Measurements from ENCODE around the gene EPHA6.

The EPHA6 gene

DNA sequence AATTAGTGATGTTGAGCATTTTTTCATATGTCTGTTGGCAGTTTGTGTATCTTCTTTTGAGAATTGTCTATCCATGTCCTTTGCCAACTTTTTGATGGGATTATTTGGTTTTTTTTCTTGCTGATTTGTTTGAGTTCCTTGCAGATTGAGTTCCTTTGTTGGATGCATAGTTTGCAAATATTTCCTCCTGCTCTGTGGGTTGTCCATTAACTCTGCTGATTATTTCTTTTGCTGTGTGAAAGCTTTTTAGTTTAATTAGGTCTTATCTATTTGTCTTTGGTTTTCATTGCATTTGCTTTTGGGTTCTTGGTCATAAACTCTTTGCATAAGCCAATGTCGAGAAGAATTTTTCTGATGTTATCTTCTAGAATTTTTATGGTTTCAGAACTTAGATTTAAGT lies 414.6 kb downstream of the EPHA6 start:
- no peaks in the 10 kb centered on the region for H3K79me2 ChIP-seq (ENCODE audit: insufficient read depth, low read length)
- no peak overlapping the region for H3K4me3 ChIP-seq (ENCODE audit: low read depth, low read length, poor library complexity, severe bottlenecking)
- no peaks in the 10 kb centered on the region for H3K9me2 ChIP-seq (ENCODE audit: low read depth, low read length)
- H3K4me2 ChIP-seq (ENCODE audit: low read length), result no peak overlapping the region
- H2AFZ ChIP-seq (ENCODE audit: low read length), result no peak overlapping the region
- H3K9me3 ChIP-seq (ENCODE audit: low read length), result no peaks in the 10 kb centered on the region
- H3K9ac ChIP-seq (ENCODE audit: low read length), result no peak overlapping the region
- no peaks in the 10 kb centered on the region for H4K20me1 ChIP-seq (ENCODE audit: insufficient read depth, low read length)
- H3K36me3 ChIP-seq (ENCODE audit: insufficient read depth, low read length), result no peaks in the 10 kb centered on the region
- no peak for TF ChIP-seq CTCF (IDR thresholded peaks at IDR 0.05; ENCODE audit: low read length)
- H3F3A ChIP-seq (ENCODE audit: insufficient read depth, low read length), result no peaks in the 10 kb centered on the region
- no peak overlapping the region for H3K27ac ChIP-seq (ENCODE audit: low read depth, low read length, poor library complexity, severe bottlenecking)
- H3K27me3 ChIP-seq (ENCODE audit: insufficient read depth, low read length), result no peaks in the 10 kb centered on the region
- peaks cover 4% of the 10 kb centered on the region for H3K4me1 ChIP-seq (ENCODE audit: insufficient read depth, low read length, severe bottlenecking)

DNA sequence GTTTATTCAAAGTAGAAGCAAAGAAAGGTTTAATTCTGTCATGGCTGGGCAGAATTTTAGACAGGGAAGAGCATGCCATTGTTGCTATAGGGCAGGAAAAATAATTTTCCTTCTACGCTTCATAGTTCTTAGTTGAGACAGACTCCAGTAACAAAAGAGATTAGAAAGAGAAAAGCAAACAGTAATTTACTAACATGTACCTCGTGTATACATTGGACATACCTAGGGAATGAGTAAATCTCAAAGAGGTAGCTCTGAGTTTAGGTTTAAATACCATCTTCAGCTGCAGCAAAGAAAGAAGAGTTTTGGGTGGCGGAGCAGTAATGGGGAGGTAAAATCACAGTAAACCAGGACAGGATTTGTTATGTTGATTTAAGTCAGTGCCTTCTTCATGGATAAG lies 416.1 kb downstream of the EPHA6 start:
- Histone ChIP-seq H4K20me1 (ENCODE audit: insufficient read depth, low read length) (no peaks in the 10 kb centered on the region), H3K9ac (ENCODE audit: low read length) (no peak overlapping the region), H2AFZ (ENCODE audit: low read length) (no peak overlapping the region), H3K4me1 (ENCODE audit: insufficient read depth, low read length, severe bottlenecking) (peaks cover 4% of the 10 kb centered on the region), H3K4me3 (ENCODE audit: low read depth, low read length, poor library complexity, severe bottlenecking) (no peak overlapping the region), H3F3A (ENCODE audit: insufficient read depth, low read length) (no peaks in the 10 kb centered on the region), H3K79me2 (ENCODE audit: insufficient read depth, low read length) (no peaks in the 10 kb centered on the region), H3K4me2 (ENCODE audit: low read length) (no peak overlapping the region), H3K27me3 (ENCODE audit: insufficient read depth, low read length) (no peaks in the 10 kb centered on the region), H3K9me3 (ENCODE audit: low read length) (no peaks in the 10 kb centered on the region), H3K9me2 (ENCODE audit: low read depth, low read length) (no peaks in the 10 kb centered on the region), H3K36me3 (ENCODE audit: insufficient read depth, low read length) (no peaks in the 10 kb centered on the region), H3K27ac (ENCODE audit: low read depth, low read length, poor library complexity, severe bottlenecking) (no peak overlapping the region)
- TF ChIP-seq EZH2 (IDR thresholded peaks at IDR 0.05; ENCODE audit: borderline replicate concordance, low read length) (no peak), CTCF (IDR thresholded peaks at IDR 0.05; ENCODE audit: low read length) (no peak)

DNA sequence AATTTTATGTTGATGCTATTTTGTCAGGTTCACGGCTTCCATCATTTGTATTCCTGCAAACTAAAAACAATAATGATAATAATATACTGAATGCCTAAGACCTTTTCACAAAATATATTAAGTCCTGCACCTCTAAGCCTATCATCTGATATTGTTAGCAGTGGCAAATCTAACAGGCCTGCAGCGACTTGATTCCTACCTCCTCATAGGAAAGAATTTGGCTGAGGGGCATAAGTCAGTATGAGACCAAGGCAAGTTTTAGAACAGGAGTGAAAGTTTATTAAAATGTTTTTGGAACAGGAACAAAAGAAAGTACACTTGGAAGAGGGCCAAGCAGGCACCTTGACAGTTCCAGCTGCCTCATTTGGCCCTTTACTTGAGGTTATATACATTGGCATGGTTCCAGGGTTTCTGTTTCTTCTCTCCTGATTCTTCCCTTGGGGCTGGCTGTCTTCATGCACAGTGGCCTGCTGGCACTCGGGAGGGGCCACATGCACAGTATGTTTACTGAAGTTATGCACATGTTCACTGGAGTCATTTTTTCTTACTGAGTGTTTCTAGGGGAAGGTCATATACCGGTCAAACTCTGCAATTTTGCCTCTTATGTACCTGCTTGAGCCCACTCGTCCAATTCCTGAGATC lies 418.1 kb downstream of the EPHA6 start:
- H2AFZ ChIP-seq (ENCODE audit: low read length), result no peak overlapping the region
- no peak overlapping the region for H3K4me2 ChIP-seq (ENCODE audit: low read length)
- H3K79me2 ChIP-seq (ENCODE audit: insufficient read depth, low read length), result no peaks in the 10 kb centered on the region
- no peaks in the 10 kb centered on the region for H3K36me3 ChIP-seq (ENCODE audit: insufficient read depth, low read length)
- no peaks in the 10 kb centered on the region for H3K9me3 ChIP-seq (ENCODE audit: low read length)
- H3K9me2 ChIP-seq (ENCODE audit: low read depth, low read length), result no peaks in the 10 kb centered on the region
- H3F3A ChIP-seq (ENCODE audit: insufficient read depth, low read length), result no peaks in the 10 kb centered on the region
- no peaks in the 10 kb centered on the region for H3K27me3 ChIP-seq (ENCODE audit: insufficient read depth, low read length)
- no peak for TF ChIP-seq EZH2 (IDR thresholded peaks at IDR 0.05; ENCODE audit: borderline replicate concordance, low read length)
- no peak for TF ChIP-seq CTCF (IDR thresholded peaks at IDR 0.05; ENCODE audit: low read length)
- H3K9ac ChIP-seq (ENCODE audit: low read length), result no peak overlapping the region
- H3K4me3 ChIP-seq (ENCODE audit: low read depth, low read length, poor library complexity, severe bottlenecking), result no peak overlapping the region
- H4K20me1 ChIP-seq (ENCODE audit: insufficient read depth, low read length), result no peaks in the 10 kb centered on the region
- H3K4me1 ChIP-seq (ENCODE audit: insufficient read depth, low read length, severe bottlenecking), result peaks cover 4% of the 10 kb centered on the region
- H3K27ac ChIP-seq (ENCODE audit: low read depth, low read length, poor library complexity, severe bottlenecking), result no peak overlapping the region

All from OCI-LY1 (cell line).